OCI-LY1 (cell line): Measurements from ENCODE around the gene NUP153.

Experiments
- CTCF ChIP-seq: fragments of 200-600 bp; sonication (generic), shearing (Covaris generic); IDR thresholded peaks from 2 replicates; pipeline ENCODE4 v1.5.1; 2017; ENCODE audit warnings: mild to moderate bottlenecking, antibody characterized with exemption, low read length, moderate library complexity, mixed read lengths
- EZH2 ChIP-seq: fragments of 200-600 bp; sonication (generic), shearing (Covaris generic); IDR thresholded peaks from 2 replicates; pipeline ENCODE4 v1.8.0; 2017; ENCODE audit warnings: borderline replicate concordance, mixed run types, mild to moderate bottlenecking, antibody characterized with exemption, low read length, moderate library complexity, mixed read lengths

DNA sequence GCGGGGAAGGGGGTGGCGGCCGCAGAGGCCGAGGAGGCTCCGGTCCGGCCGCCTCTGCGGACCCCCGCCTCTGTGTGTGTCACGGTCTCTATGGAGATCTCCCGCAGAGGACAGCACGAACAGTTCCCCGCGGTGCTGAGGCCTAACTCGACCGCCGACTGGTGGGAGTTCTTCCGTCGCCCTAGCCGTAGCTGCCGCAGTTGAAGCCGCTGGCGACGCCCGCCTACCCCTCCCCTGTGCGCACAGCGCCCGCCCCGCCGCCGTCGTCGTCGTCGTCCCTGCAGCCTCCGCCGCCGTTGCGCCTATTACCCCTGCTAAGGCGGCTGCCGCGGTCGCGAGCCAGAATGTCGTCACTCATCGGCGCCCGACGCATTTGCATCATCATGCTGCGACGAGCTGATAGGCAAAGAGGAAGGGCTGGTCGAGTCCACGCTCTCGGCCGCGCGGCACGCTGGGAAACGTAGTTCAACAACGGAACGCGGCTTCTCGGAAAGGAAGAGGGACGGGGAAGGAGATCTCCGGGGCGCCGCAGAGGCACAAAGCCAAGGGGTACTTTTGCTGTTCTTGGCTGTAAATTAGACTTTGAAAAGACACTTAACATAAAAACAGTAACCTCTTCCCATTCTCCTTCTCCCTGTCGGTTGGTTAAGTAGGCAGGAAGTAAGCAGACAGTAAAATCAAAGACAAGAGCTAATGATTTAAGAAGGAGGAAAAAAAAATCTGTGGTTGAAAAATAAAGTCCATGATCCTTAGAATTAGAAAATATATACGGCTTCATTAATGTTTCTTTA lies at the start of gene NUP153:
- TF ChIP-seq EZH2 (no peak), CTCF (no peak)
